Tibial artery (tissue), 4 donors: ENCODE data around the gene TBL1X.

ENCODE experiments used
- DNase-seq, 2 donors: peaks; one replicate each; pipeline ENCODE4 v3.0.0-alpha.2; 2019
- H3K27ac ChIP-seq, 2 donors: fragments of 200-600 bp; sonication (generic) in 1 of 2; 1 replicate in 1 of 2; 2 replicates in 1 of 2; pipeline ENCODE4 v1.5.1; 2018 to 2019; ENCODE audit warnings: mild to moderate bottlenecking in 1 of 2
- H3K27me3 ChIP-seq, 2 donors: fragments of 200-600 bp; sonication (generic) in 1 of 2; one replicate each; pipeline versions ENCODE4 v1.5.1 to v1.6.0; 2016 to 2019
- H3K36me3 ChIP-seq, 3 donors: fragments of 200-600 bp; sonication (generic) in 2 of 3; one replicate each; pipeline ENCODE4 v1.5.1; 2016 to 2019; ENCODE audit warnings: mild to moderate bottlenecking in 2 of 3
- H3K4me1 ChIP-seq, 4 donors: fragments of 200-600 bp; sonication (generic) in 2 of 4; 1 replicate in 3 of 4; 2 replicates in 1 of 4; pipeline ENCODE4 v1.5.1; 2016 to 2019
- H3K4me3 ChIP-seq, 2 donors: fragments of 200-600 bp; sonication (generic) in 1 of 2; 1 replicate in 1 of 2; 2 replicates in 1 of 2; pipeline ENCODE4 v1.5.1; 2018 to 2019; ENCODE audit warnings: mild to moderate bottlenecking in 2 of 2
- H3K9me3 ChIP-seq, 3 donors: fragments of 200-600 bp; sonication (generic) in 1 of 3; one replicate each; pipeline ENCODE4 v1.5.1; 2016 to 2019
- intact Hi-C: fragments of 100-400 bp; cut with DNase I; formaldehyde crosslinking; loops from one replicate; pipeline ENCODE4 v1.15.0; 2023; ENCODE audit warnings: low total_unique reads
- TF ChIP-seq, protein P1 (sequence below), 2 experiments: fragments of 200-600 bp in 1 of 2; fragments of 450-650 bp in 1 of 2; IDR thresholded peaks; one replicate each; pipeline ENCODE4 v1.5.1; 2017 to 2019; ENCODE audit warnings: antibody characterized with exemption in 2 of 2, mild to moderate bottlenecking in 1 of 2, moderate library complexity in 1 of 2

TBL1X gene

DNA sequence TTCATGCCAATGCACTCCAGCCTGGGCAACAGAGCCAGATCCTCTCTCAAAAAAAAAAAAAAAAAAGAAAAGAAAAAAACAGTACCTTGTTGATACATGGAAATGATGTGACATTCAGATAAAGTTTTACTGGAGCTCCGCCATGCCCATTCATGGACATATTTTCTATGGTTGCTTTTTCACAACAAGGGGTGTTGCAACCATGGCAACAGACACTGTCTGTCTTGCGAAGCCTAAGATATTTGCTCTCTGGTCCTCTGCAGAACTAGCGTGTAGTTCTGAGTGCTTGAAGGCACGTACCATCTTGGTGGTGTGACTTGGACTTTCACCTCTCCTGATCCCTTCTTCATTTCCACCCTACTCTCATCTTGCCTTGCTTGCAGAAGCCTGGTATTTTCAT is 53.2 kb downstream of the TBL1X start:
- intact Hi-C loops = no loop called here
- no peak for DNase-seq
- Histone ChIP-seq H3K27ac (no peak overlapping the region), H3K36me3 (no peaks in the 10 kb centered on the region), H3K4me3 (no peak overlapping the region), H3K9me3 (no peaks in the 10 kb centered on the region), H3K4me1 (peaks cover 0 to 15% (median 0%) of the 10 kb centered on the region in 4 donors), H3K27me3 (no peaks in the 10 kb centered on the region)
- TF ChIP-seq, protein P1, sequence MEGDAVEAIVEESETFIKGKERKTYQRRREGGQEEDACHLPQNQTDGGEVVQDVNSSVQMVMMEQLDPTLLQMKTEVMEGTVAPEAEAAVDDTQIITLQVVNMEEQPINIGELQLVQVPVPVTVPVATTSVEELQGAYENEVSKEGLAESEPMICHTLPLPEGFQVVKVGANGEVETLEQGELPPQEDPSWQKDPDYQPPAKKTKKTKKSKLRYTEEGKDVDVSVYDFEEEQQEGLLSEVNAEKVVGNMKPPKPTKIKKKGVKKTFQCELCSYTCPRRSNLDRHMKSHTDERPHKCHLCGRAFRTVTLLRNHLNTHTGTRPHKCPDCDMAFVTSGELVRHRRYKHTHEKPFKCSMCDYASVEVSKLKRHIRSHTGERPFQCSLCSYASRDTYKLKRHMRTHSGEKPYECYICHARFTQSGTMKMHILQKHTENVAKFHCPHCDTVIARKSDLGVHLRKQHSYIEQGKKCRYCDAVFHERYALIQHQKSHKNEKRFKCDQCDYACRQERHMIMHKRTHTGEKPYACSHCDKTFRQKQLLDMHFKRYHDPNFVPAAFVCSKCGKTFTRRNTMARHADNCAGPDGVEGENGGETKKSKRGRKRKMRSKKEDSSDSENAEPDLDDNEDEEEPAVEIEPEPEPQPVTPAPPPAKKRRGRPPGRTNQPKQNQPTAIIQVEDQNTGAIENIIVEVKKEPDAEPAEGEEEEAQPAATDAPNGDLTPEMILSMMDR (IDR thresholded peaks at IDR 0.05) = no peak

DNA sequence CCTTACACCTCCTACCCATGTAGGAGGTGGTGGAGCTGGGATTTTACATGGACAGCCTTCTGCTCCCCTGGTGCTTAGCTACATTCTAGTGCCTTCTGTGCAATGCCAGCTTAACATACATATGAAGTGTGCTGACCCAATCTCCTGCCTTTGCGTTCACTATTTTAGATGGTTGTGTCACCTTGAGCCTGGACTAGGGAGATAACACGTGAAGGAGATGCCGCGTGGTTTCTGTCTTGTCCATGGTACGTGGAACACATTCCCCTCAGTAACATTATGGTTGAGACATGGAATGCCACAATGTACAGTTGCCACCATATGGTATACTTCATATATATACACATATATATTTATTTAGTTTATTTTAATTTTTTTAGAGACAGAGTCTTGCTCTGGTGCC is 54.0 kb downstream of the TBL1X start:
- no peak overlapping the region for H3K27ac ChIP-seq

DNA sequence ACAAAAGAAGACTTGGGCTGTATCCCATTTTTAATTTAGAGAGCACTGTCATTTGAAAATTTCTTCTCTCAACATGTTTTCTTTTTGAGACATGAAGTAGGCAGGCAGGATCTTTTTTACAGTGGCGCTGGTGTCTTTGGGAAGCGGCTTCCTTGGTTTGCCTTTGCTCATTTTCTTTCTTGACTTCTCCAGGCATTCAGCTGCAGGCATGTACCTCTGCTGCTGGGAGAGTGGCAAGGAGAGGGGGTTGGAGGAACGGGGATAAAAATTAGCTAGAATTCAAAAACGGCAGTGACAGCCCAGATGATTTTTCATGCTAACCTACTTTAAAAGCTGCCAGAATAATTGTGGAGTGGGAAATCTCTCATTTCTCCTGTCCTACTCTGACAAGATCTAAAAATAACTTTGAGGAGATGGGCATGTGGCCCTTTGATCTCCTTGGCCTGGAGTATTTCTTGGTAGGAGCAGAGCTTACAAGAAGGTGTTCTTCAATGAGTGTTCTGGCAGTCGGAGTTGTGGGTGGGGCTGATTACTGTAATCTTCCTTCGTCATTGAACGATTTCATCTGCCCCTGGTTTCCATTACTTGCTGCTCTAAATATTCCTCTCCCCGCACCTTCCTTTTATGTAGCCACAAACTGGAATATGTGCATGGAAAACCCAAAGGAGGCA is 54.8 kb downstream of the TBL1X start:
- Histone ChIP-seq H3K27me3 (no peaks in the 10 kb centered on the region), H3K9me3 (no peaks in the 10 kb centered on the region), H3K36me3 (no peaks in the 10 kb centered on the region), H3K27ac (no peak overlapping the region), H3K4me1 (peaks cover 0 to 15% (median 0%) of the 10 kb centered on the region in 4 donors), H3K4me3 (no peak overlapping the region)
- intact Hi-C loops = no loop called here
- TF ChIP-seq, protein P1 (IDR thresholded peaks at IDR 0.05) = no peak
- DNase-seq = no peak

More for the DNA sequence above, 54.0 kb downstream of the TBL1X start:
- Histone ChIP-seq H3K36me3 (no peaks in the 10 kb centered on the region), H3K9me3 (no peaks in the 10 kb centered on the region), H3K27me3 (no peaks in the 10 kb centered on the region), H3K4me1 (peaks cover 0 to 15% (median 0%) of the 10 kb centered on the region in 4 donors), H3K4me3 (no peak overlapping the region)
- TF ChIP-seq, protein P1 (IDR thresholded peaks at IDR 0.05) = no peak
- intact Hi-C loops = no loop called here
- DNase-seq = no peak

DNA sequence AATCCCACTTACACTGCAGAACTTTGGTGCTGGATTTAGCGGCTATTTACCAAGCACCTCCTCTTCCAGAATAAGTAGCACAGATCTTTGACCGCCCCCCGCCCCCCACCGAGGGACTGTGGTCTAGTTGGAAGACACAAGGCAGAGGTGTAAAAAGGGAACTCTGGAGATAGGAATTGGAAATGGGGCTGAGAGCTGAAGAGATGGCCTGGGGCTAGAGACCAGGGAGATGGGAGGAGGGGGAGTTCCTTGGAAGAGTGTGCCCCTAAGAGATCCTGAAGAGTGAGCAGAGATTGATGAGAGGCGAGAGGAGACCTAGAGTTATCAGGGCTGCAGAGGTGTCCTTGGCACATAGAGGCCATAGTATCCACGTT is 55.3 kb downstream of the TBL1X start:
- no peaks in the 10 kb centered on the region for H3K27me3 ChIP-seq
- H3K9me3 ChIP-seq = no peaks in the 10 kb centered on the region
- H3K36me3 ChIP-seq = no peaks in the 10 kb centered on the region
- no peak overlapping the region for H3K4me3 ChIP-seq
- H3K27ac ChIP-seq = no peak overlapping the region
- intact Hi-C loops = no loop called here
- TF ChIP-seq, protein P1 (IDR thresholded peaks at IDR 0.05) = no peak
- no peak for DNase-seq
- H3K4me1 ChIP-seq = peaks cover 0 to 16% (median 0%) of the 10 kb centered on the region in 4 donors

DNA sequence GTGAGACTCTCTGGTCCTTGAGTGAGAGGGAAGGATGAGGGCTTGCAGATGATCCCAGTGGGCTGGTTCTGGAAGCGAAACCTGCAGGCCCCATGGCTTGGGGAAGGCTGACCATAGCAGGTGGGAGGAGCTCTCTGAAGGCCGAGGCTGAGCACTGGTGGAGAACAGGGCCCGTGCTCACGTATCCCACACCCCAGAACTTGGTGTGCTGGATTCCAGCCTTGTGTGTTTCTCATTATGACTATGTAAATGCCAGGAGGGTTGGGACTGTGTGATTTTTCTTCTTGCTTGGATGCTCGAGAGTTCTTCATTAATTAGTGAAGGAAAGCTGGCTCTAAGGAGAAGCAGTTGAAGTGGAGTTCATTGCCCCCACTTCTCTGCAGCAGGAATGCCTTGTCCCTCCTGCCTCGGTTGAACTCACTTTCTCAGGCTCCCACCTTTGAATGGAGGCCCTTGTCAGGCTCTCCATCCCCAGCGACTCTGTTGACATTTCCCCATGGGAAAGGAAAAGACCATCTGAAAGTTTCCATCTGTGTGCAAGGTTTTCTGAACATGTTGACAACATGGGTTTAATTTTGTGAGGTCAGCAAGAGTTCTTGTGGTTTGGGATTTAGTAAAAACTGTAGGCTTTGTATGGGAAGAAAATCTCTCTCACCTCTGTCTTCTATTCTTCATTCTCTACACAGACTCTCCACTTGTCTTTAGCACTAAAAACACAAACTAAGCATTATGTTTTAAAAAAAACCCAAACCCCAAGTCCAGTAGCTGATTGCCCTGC is 57.7 kb downstream of the TBL1X start:
- intact Hi-C loops = no loop called here
- Histone ChIP-seq H3K4me1 (peaks cover 0 to 20% (median 0%) of the 10 kb centered on the region in 4 donors), H3K27me3 (no peaks in the 10 kb centered on the region), H3K9me3 (no peaks in the 10 kb centered on the region), H3K36me3 (no peaks in the 10 kb centered on the region), H3K4me3 (no peak overlapping the region), H3K27ac (no peak overlapping the region)
- TF ChIP-seq, protein P1 (IDR thresholded peaks at IDR 0.05) = no peak
- no peak for DNase-seq
